Gastroesophageal sphincter (tissue), 4 donors: ENCODE data around the gene SAMD4A. TPM values are rescaled to one million over a fixed set of nuclear protein-coding genes. Genes with fewer than 3 reads are reported as not detected.

Experiments
- ATAC-seq: fragments of 150-250 bp; one replicate; pipeline ENCODE4 v1.9.1; 2016; ENCODE audit warnings: mild to moderate bottlenecking, moderate library complexity
- H3K27ac ChIP-seq, 4 donors: fragments of 200-600 bp; sonication (generic) in 3 of 4; 1 replicate in 3 of 4; 2 replicates in 1 of 4; pipeline ENCODE4 v1.5.1; 2016 to 2019
- H3K27me3 ChIP-seq: fragments of 200-600 bp; sonication (generic); one replicate; pipeline ENCODE4 v1.5.1; 2019
- H3K36me3 ChIP-seq, 2 donors: fragments of 200-600 bp; sonication (generic); one replicate each; pipeline ENCODE4 v1.5.1; 2019; ENCODE audit warnings: control low read depth in 1 of 2
- H3K4me1 ChIP-seq, 3 donors: fragments of 200-600 bp; sonication (generic); 1 replicate in 2 of 3; 2 replicates in 1 of 3; pipeline ENCODE4 v1.5.1; 2016 to 2019; ENCODE audit warnings: control low read depth in 2 of 3
- H3K4me3 ChIP-seq, 2 donors: fragments of 200-600 bp; sonication (generic); one replicate each; pipeline ENCODE4 v1.5.1; 2019; ENCODE audit warnings: mild to moderate bottlenecking in 1 of 2, moderate library complexity in 1 of 2
- H3K9me3 ChIP-seq, 3 donors: fragments of 200-600 bp; sonication (generic); one replicate each; pipeline ENCODE4 v1.5.1; 2017 to 2019; ENCODE audit warnings: control low read depth in 2 of 3
- CTCF ChIP-seq, 4 experiments: fragments of 200-600 bp in 2 of 4; fragments of 450-650 bp in 2 of 4; sonication (generic) in 1 of 4; IDR thresholded peaks; one replicate each; pipeline ENCODE4 v1.5.1; 2017 to 2019; ENCODE audit warnings: antibody characterized with exemption in 4 of 4, mild to moderate bottlenecking in 2 of 4, moderate library complexity in 2 of 4
- EP300 ChIP-seq: sonication (generic); formaldehyde crosslinking; IDR thresholded peaks from one replicate; pipeline ENCODE4 v1.6.1; 2017; ENCODE audit warnings: antibody characterized with exemption, mild to moderate bottlenecking
- POLR2A ChIP-seq, 2 donors: fragments of 450-650 bp; IDR thresholded peaks; one replicate each; pipeline ENCODE4 v1.6.1; 2017; ENCODE audit warnings: antibody characterized with exemption in 2 of 2, mild to moderate bottlenecking in 2 of 2, moderate library complexity in 1 of 2
- POLR2AphosphoS5 ChIP-seq: sonication (generic); formaldehyde crosslinking; IDR thresholded peaks from one replicate; pipeline ENCODE4 v1.6.1; 2017; ENCODE audit warnings: antibody characterized with exemption
- WGBS, 2 donors: methylation state at CpG; one replicate each; pipeline ENCODE4 v1.1.5; 2018; ENCODE audit warnings: low coverage in 1 of 2; 5-methylcytosine and 5-hydroxymethylcytosine counted together
- total RNA-seq, 4 donors: library from RNA; depleted of rRNA; stranded (reverse); fragments of >200 nt; gene quantifications; one replicate each; pipeline ENCODE4 v1.1.0, GENCODE V29; 2016

Gene SAMD4A
- total RNA-seq, 4 donors from 2014 or later = 65.2 to 163 (median 89.7) TPM

GRCh38 chr14:54737132-54737711, 170.3 kb downstream of the SAMD4A start:
- Histone ChIP-seq H3K4me1 (peaks cover 0 to 28% (median 5%) of the 10 kb centered on the region in 3 donors), H3K9me3 (no peaks in the 10 kb centered on the region), H3K4me3 (no peak overlapping the region), H3K27me3 (no peaks in the 10 kb centered on the region), H3K36me3 (peaks cover 0 to 4% of the 10 kb centered on the region in 2 donors), H3K27ac (no peak overlapping the region)
- 62 to 86% methylated on average over 3 to 4 of the region's 5 CpGs for WGBS, 2 donors
- TF ChIP-seq POLR2AphosphoS5 (no peak), EP300 (no peak), POLR2A (IDR thresholded peaks at IDR 0.05) (no peak), CTCF (IDR thresholded peaks at IDR 0.05) (no peak)
- ATAC-seq = no peak

DNA sequence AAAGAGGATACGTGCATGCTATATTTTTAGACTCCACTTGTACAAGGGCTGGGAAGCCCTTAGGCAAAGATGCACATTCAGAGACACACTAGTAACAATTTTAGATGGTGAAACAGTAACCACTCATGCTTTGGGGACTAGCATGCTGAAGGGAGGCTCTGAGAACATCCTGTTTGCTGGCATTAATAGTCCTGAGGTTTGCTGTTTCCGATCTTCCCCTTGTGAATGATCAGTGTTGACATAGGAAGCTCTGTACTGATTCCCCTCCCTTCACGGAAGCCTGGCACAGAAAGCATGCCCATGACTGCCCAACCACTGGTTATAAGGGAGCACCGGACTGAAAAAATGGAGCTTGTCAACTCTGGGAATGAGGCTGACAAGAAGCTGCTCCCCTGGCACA, 171.1 kb downstream of the SAMD4A start:
- ATAC-seq = peak; percentile 36
- Histone ChIP-seq H3K36me3 (peaks cover 0 to 4% of the 10 kb centered on the region in 2 donors), H3K27ac (no peak overlapping the region), H3K27me3 (no peaks in the 10 kb centered on the region), H3K4me1 (peaks cover 0 to 28% (median 5%) of the 10 kb centered on the region in 3 donors), H3K4me3 (no peak overlapping the region), H3K9me3 (no peaks in the 10 kb centered on the region)
- TF ChIP-seq EP300 (no peak), CTCF (IDR thresholded peaks at IDR 0.05) (no peak), POLR2AphosphoS5 (no peak), POLR2A (IDR thresholded peaks at IDR 0.05) (no peak)
- WGBS, 2 donors = 58 to 94% methylated on average over 2 to 4 of the region's 4 CpGs

DNA sequence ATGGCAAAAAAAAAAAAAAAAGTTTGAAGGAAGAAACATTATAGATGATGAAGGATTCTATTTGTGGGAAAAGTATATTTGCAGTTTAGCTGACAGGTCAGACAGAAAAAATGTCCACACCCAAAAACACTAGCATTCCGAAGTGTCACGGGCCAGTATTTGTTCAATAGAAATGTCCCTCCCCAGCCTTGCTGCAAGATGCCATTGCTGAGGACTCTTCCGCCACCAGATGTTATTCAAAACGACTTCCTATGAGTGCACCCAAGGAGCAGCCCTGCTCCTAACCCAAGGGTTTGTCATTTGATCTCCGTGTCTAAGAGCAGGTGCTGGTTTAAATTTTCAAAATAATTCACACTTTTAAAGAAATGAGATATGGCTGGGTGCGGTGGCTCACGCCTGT, 172.6 kb downstream of the SAMD4A start:
- H3K36me3 ChIP-seq = peaks cover 0 to 12% of the 10 kb centered on the region in 2 donors
- no peak overlapping the region for H3K27ac ChIP-seq
- TF ChIP-seq EP300 = no peak
- ATAC-seq = no peak
- H3K27me3 ChIP-seq = no peaks in the 10 kb centered on the region
- 93 to 95% methylated on average over 6 of the region's 7 CpGs for WGBS, 2 donors
- no peaks in the 10 kb centered on the region for H3K9me3 ChIP-seq
- H3K4me1 ChIP-seq = peaks cover 0 to 23% (median 5%) of the 10 kb centered on the region in 3 donors
- no peak overlapping the region for H3K4me3 ChIP-seq

DNA sequence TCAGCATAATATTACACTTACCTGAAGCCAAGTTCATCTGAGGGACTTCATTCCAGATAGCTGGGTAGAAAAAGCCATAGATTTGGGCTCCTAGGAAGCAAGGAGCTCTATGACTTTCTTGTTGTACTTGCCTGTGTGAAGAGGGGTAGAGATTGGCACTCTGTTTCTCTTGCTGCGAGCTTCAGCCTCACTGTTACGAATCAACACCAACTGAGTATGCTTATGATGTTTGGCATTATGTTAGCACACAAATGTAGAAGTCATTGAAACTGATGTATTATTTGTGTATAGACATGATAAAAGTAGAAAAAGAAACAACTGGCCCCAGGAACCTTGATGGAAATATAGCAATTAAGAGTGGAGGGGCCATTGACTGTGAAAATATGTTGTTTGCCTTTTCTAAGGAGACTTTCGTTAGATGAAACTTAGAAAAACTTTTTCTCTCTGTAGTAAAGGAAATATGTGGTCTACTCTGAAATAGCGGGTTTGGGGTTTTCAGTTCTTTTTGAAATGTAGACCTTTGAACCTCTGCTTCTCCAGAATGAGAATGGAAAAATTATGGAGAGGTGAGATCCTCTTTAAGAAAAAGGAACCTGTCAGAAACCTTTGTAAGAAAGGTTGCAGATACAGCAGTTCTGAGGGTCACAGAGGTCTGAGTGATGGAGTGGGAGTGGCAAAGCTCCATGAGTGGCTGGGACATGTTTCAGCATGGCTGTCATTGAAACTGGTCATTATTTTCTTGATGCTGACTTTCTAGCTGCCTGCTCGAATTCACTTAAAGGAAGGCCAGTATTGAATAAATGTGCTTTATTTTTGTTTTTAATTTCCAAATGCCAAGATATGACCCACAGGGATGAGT, 175.8 kb downstream of the SAMD4A start:
- no peak overlapping the region for H3K27ac ChIP-seq
- WGBS, 2 donors = 91 to 95% methylated on average over 3 to 5 of the region's 5 CpGs
- no peak overlapping the region for H3K4me3 ChIP-seq

More for the DNA sequence above, 175.8 kb downstream of the SAMD4A start:
- Histone ChIP-seq H3K9me3 (no peaks in the 10 kb centered on the region), H3K27me3 (no peaks in the 10 kb centered on the region), H3K4me1 (peaks cover 0 to 21% (median 7%) of the 10 kb centered on the region in 3 donors), H3K36me3 (peaks cover 0 to 12% of the 10 kb centered on the region in 2 donors)
- no peak for ATAC-seq
- TF ChIP-seq POLR2AphosphoS5 (no peak), CTCF (IDR thresholded peaks at IDR 0.05) (no peak), EP300 (no peak), POLR2A (IDR thresholded peaks at IDR 0.05) (no peak)
